ENCODE measurements around the gene UQCRC1. TPM values are rescaled to one million over a fixed set of nuclear protein-coding genes. Genes with fewer than 3 reads are reported as not detected.

Gene UQCRC1
- total and polyA plus RNA-seq, 3 experiments from 2014 or later: 172 to 245 (median 244) TPM

- Histone ChIP-seq H3K4me1 (ENCODE audit: insufficient read depth, low read length) (no peaks in the 10 kb centered on the region), H3K4me3 (ENCODE audit: low read length) (no peak overlapping the region), H3K9me3 (ENCODE audit: low read length) (no peaks in the 10 kb centered on the region), H3K36me3 (ENCODE audit: insufficient read depth, low read length) (no peaks in the 10 kb centered on the region), H3K27me3 (ENCODE audit: insufficient read depth, low read length, poor library complexity, severe bottlenecking) (no peaks in the 10 kb centered on the region), H3K27ac (ENCODE audit: low read depth, low read length) (no peak overlapping the region)
- peak overlapping the region in 4 of 8 donors; percentile 6 to 66 (median 34) for H3K27ac Mint-ChIP-seq
- peaks cover 0 to 1% (median 0%) of the 10 kb centered on the region in 5 donors for H3K9me3 Mint-ChIP-seq
- DNase-seq: no peak
- POLR2A ChIA-PET: no interaction called here
- H3K4me3 Mint-ChIP-seq: peak overlapping the region in 1 of 7 donors; percentile 8
- CTCF ChIA-PET: interaction anchor here (0.7 to 1.5 kb wide), 2 partner anchors 20 to 75 kb away, joined by 4 read pairs; no protein-coding TSS in a partner anchor
- peaks cover 0 to 2% of the 10 kb centered on the region in 2 donors for H3K27me3 Mint-ChIP-seq
- peaks cover 2 to 33% (median 4%) of the 10 kb centered on the region in 3 donors for H3K36me3 Mint-ChIP-seq
- peaks cover 6 to 11% (median 9%) of the 10 kb centered on the region in 3 donors for H3K4me1 Mint-ChIP-seq
These were observed 14.6 kb upstream of the UQCRC1 start for GRCh38 chr3:48623851-48624547.

- no peaks in the 10 kb centered on the region for H3K36me3 ChIP-seq (ENCODE audit: insufficient read depth, low read length)
- DNase-seq: no peak
- H3K27ac ChIP-seq (ENCODE audit: low read depth, low read length): no peak within 1 kb of the TSS
- H3K36me3 Mint-ChIP-seq: peaks cover 0 to 9% (median 0%) of the 10 kb centered on the region in 3 donors
- H3K27ac Mint-ChIP-seq: no peak within 1 kb of the TSS
- H3K4me1 Mint-ChIP-seq: peaks cover 6 to 11% (median 9%) of the 10 kb centered on the region in 3 donors
- no peak within 1 kb of the TSS for H3K4me3 Mint-ChIP-seq
- H3K27me3 Mint-ChIP-seq: peaks cover 0 to 2% of the 10 kb centered on the region in 2 donors
- H3K9me3 ChIP-seq (ENCODE audit: low read length): peaks cover 11% of the 10 kb centered on the region
- ChIA-PET CTCF (interaction anchor here (1.2 kb wide), 1 partner anchor 14 kb away, joined by 4 read pairs; the partner anchor contains the start of gene SLC26A6), POLR2A (no interaction called here)
- no peaks in the 10 kb centered on the region for H3K4me1 ChIP-seq (ENCODE audit: insufficient read depth, low read length)
- H3K4me3 ChIP-seq (ENCODE audit: low read length): no peak within 1 kb of the TSS
- peaks cover 0 to 17% (median 10%) of the 10 kb centered on the region in 5 donors for H3K9me3 Mint-ChIP-seq
- no peaks in the 10 kb centered on the region for H3K27me3 ChIP-seq (ENCODE audit: insufficient read depth, low read length, poor library complexity, severe bottlenecking)
These were observed 12.0 kb upstream of the UQCRC1 start, which contains the start of gene TMEM89 for GRCh38 chr3:48621461-48621869. Gene TMEM89 (minus strand): TSS chr3:48621769. CDS start chr3:48621756, 13 bp downstream.

GRCh38 chr3:48619541-48620524 lies 10.4 kb upstream of the UQCRC1 start:
- H3K4me3 ChIP-seq (ENCODE audit: low read length): no peak overlapping the region
- H3K27me3 ChIP-seq (ENCODE audit: insufficient read depth, low read length, poor library complexity, severe bottlenecking): no peaks in the 10 kb centered on the region
- H3K27ac ChIP-seq (ENCODE audit: low read depth, low read length): no peak overlapping the region
- no peak overlapping the region for H3K27ac Mint-ChIP-seq
- H3K36me3 ChIP-seq (ENCODE audit: insufficient read depth, low read length): no peaks in the 10 kb centered on the region
- H3K4me3 Mint-ChIP-seq: no peak overlapping the region
- H3K9me3 Mint-ChIP-seq: peaks cover 0 to 20% (median 10%) of the 10 kb centered on the region in 5 donors
- no peak for DNase-seq
- peaks cover 0 to under 1% of the 10 kb centered on the region in 2 donors for H3K27me3 Mint-ChIP-seq
- no peaks in the 10 kb centered on the region for H3K4me1 ChIP-seq (ENCODE audit: insufficient read depth, low read length)
- POLR2A ChIA-PET: interaction anchor here (1.0 kb wide), 1 partner anchor 10 kb away, joined by 3 read pairs; the partner anchor contains the start of gene UQCRC1
- H3K4me1 Mint-ChIP-seq: peaks cover 5 to 8% (median 7%) of the 10 kb centered on the region in 3 donors
- H3K9me3 ChIP-seq (ENCODE audit: low read length): peaks cover 11% of the 10 kb centered on the region
- no peaks in the 10 kb centered on the region for H3K36me3 Mint-ChIP-seq
- CTCF ChIA-PET: no interaction called here

GRCh38 chr3:48617559-48617958 lies 8.1 kb upstream of the UQCRC1 start:
- H3K4me3 Mint-ChIP-seq: no peak overlapping the region
- no peak overlapping the region for H3K27ac ChIP-seq (ENCODE audit: low read depth, low read length)
- H3K4me3 ChIP-seq (ENCODE audit: low read length): no peak overlapping the region
- no peaks in the 10 kb centered on the region for H3K36me3 ChIP-seq (ENCODE audit: insufficient read depth, low read length)
- H3K27me3 ChIP-seq (ENCODE audit: insufficient read depth, low read length, poor library complexity, severe bottlenecking): no peaks in the 10 kb centered on the region
- H3K4me1 ChIP-seq (ENCODE audit: insufficient read depth, low read length): no peaks in the 10 kb centered on the region
- CTCF ChIA-PET: no interaction called here
- H3K27ac Mint-ChIP-seq: no peak overlapping the region
- H3K4me1 Mint-ChIP-seq: no peaks in the 10 kb centered on the region
- H3K9me3 Mint-ChIP-seq: peaks cover 0 to 20% (median 10%) of the 10 kb centered on the region in 5 donors
- H3K27me3 Mint-ChIP-seq: no peaks in the 10 kb centered on the region
- H3K36me3 Mint-ChIP-seq: no peaks in the 10 kb centered on the region
- POLR2A ChIA-PET: no interaction called here
- no peak for DNase-seq
- H3K9me3 ChIP-seq (ENCODE audit: low read length): peaks cover 11% of the 10 kb centered on the region

GRCh38 chr3:48614044-48614443 lies 4.6 kb upstream of the UQCRC1 start:
- Mint-ChIP-seq H3K27ac (no peak overlapping the region), H3K4me1 (peaks cover 4 to 6% (median 4%) of the 10 kb centered on the region in 3 donors), H3K9me3 (peaks cover 0 to 20% (median 10%) of the 10 kb centered on the region in 5 donors), H3K36me3 (peaks cover 0 to 6% (median 0%) of the 10 kb centered on the region in 3 donors), H3K4me3 (peak overlapping the region in 1 of 7 donors; percentile 12), H3K27me3 (no peaks in the 10 kb centered on the region)
- CTCF ChIA-PET: no interaction called here
- Histone ChIP-seq H3K36me3 (ENCODE audit: insufficient read depth, low read length) (no peaks in the 10 kb centered on the region), H3K27me3 (ENCODE audit: insufficient read depth, low read length, poor library complexity, severe bottlenecking) (no peaks in the 10 kb centered on the region), H3K9me3 (ENCODE audit: low read length) (peaks cover 11% of the 10 kb centered on the region), H3K4me3 (ENCODE audit: low read length) (no peak overlapping the region), H3K27ac (ENCODE audit: low read depth, low read length) (no peak overlapping the region), H3K4me1 (ENCODE audit: insufficient read depth, low read length) (no peaks in the 10 kb centered on the region)
- POLR2A ChIA-PET: no interaction called here
- DNase-seq: no peak

- Mint-ChIP-seq H3K27ac (no peak overlapping the region), H3K4me1 (peaks cover 14 to 19% (median 19%) of the 10 kb centered on the region in 3 donors), H3K36me3 (peaks cover 0 to 14% (median 2%) of the 10 kb centered on the region in 3 donors), H3K9me3 (peaks cover 0 to 9% (median 5%) of the 10 kb centered on the region in 5 donors), H3K27me3 (no peaks in the 10 kb centered on the region), H3K4me3 (peak overlapping the region in 1 of 7 donors; percentile 58)
- Histone ChIP-seq H3K4me1 (ENCODE audit: insufficient read depth, low read length) (peaks cover 13% of the 10 kb centered on the region), H3K27me3 (ENCODE audit: insufficient read depth, low read length, poor library complexity, severe bottlenecking) (no peaks in the 10 kb centered on the region), H3K9me3 (ENCODE audit: low read length) (peaks cover 4% of the 10 kb centered on the region), H3K4me3 (ENCODE audit: low read length) (no peak overlapping the region), H3K27ac (ENCODE audit: low read depth, low read length) (no peak overlapping the region), H3K36me3 (ENCODE audit: insufficient read depth, low read length) (no peaks in the 10 kb centered on the region)
- CTCF ChIA-PET: interaction anchor here (3.0 kb wide), 1 partner anchor 212 kb away, joined by 10 read pairs; no protein-coding TSS in a partner anchor
- DNase-seq: no peak
- POLR2A ChIA-PET: interaction anchor here (0.7 kb wide), 1 partner anchor 1725 kb away, joined by 3 read pairs; no protein-coding TSS in a partner anchor
These were observed 2.9 kb upstream of the UQCRC1 start for GRCh38 chr3:48612309-48612708.

- H3K36me3 ChIP-seq (ENCODE audit: insufficient read depth, low read length): peaks cover 30% of the 10 kb centered on the region
- DNase-seq: no peak
- H3K9me3 ChIP-seq (ENCODE audit: low read length): no peaks in the 10 kb centered on the region
- no peaks in the 10 kb centered on the region for H3K9me3 Mint-ChIP-seq
- peaks cover 13% of the 10 kb centered on the region for H3K4me1 ChIP-seq (ENCODE audit: insufficient read depth, low read length)
- H3K27me3 Mint-ChIP-seq: no peaks in the 10 kb centered on the region
- H3K27me3 ChIP-seq (ENCODE audit: insufficient read depth, low read length, poor library complexity, severe bottlenecking): no peaks in the 10 kb centered on the region
- H3K27ac Mint-ChIP-seq: no peak overlapping the region
- H3K27ac ChIP-seq (ENCODE audit: low read depth, low read length): no peak overlapping the region
- H3K36me3 Mint-ChIP-seq: peaks cover 0 to 52% (median 6%) of the 10 kb centered on the region in 3 donors
- peak overlapping the region in 1 of 7 donors; percentile 91 for H3K4me3 Mint-ChIP-seq
- ChIA-PET CTCF (interaction anchor here (0.7 kb wide), 1 partner anchor 57 kb away, joined by 3 read pairs; no protein-coding TSS in a partner anchor), POLR2A (no interaction called here)
- H3K4me3 ChIP-seq (ENCODE audit: low read length): no peak overlapping the region
- peaks cover 16 to 23% (median 19%) of the 10 kb centered on the region in 3 donors for H3K4me1 Mint-ChIP-seq
These were observed 1.9 kb downstream of the UQCRC1 start for GRCh38 chr3:48607519-48607918.

Measured in CD8-positive, alpha-beta memory T cell (primary cell).